Measurements from ENCODE around the gene IL9. TPM values are rescaled to one million over a fixed set of nuclear protein-coding genes. Genes with fewer than 3 reads are reported as not detected.

IL9 gene
- polyA plus RNA-seq, 1 donor (not counting 4 experiments of a cell fraction or from before 2014, with no cell fraction given), result not detected

DNA sequence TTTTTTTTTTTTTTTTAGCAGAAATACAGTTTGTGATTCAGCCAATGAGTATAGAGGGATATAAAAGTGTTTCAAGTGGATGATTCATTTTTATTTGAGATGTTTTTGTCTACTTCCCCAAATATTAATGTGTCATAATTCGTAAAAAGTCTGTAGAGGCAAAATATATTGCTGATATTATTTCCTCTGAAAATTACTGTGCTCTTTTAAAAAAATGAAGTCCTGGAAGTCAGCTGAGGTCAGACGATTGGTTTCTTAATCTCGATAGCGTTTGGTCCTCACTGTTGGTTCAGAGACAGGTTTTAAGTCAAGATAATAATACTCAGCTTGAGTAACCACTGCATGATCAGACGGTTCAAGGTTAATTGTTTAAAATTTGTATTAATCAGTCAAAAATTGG, 19.5 kb downstream of the IL9 start:
- H3K4me3 ChIP-seq (ENCODE audit: control insufficient read depth in 2 of 3, extremely low read depth in 1 of 3, insufficient read depth in 2 of 3, low read depth in 1 of 3, low read length in 3 of 3), result no peak overlapping the region

DNA sequence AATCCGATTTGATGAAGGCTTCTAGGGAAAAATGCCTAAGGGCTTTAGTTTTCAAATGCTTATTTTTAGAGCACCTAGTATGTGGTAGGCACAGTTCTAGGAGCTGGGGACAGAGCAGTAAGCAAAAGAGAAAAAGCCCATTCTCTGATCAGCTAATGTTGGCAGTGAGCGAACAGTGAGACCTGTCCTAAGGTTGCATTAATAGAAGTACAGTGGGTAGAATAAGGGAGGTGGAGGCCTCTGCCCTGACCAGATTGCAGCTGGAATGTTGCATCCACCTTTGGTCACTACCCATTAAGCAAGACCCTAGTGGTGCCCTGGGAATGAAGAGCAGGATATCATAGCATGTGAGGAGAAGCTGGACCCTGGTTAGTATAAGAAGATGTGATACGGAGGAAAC, 20.1 kb downstream of the IL9 start:
- DNase-seq (ENCODE audit: low read depth, low spot score), result no peak
- Histone ChIP-seq H3K9me1 (ENCODE audit: control insufficient read depth, extremely low read depth, insufficient read depth, low read length) (no peaks in the 10 kb centered on the region), H3K4me3 (ENCODE audit: control insufficient read depth in 2 of 3, extremely low read depth in 1 of 3, insufficient read depth in 2 of 3, low read depth in 1 of 3, low read length in 3 of 3) (no peak overlapping the region), H3K27ac (ENCODE audit: control insufficient read depth, insufficient read depth, low read length) (no peak overlapping the region), H3K27me3 (ENCODE audit: control insufficient read depth, extremely low read depth, insufficient read depth, low read length) (peaks cover 10% of the 10 kb centered on the region), H3K4me1 (ENCODE audit: control insufficient read depth, extremely low read depth, insufficient read depth, low read length) (peaks cover under 1% of the 10 kb centered on the region), H3K79me2 (ENCODE audit: control insufficient read depth, insufficient read depth, low read length) (no peaks in the 10 kb centered on the region), H4K20me1 (ENCODE audit: control insufficient read depth, extremely low read depth, insufficient read depth, low read length) (no peaks in the 10 kb centered on the region), H3K36me3 (ENCODE audit: control insufficient read depth in 2 of 2, extremely low read depth in 1 of 2, insufficient read depth in 2 of 2, low read length in 2 of 2) (no peaks in the 10 kb centered on the region), H3K9me3 (ENCODE audit: control insufficient read depth, low read depth, low read length) (no peaks in the 10 kb centered on the region), H3K4me2 (ENCODE audit: control insufficient read depth, extremely low read depth, insufficient read depth, low read depth, low read length) (no peak overlapping the region), H2AFZ (ENCODE audit: control insufficient read depth, low read length) (no peak overlapping the region), H3K9ac (ENCODE audit: control insufficient read depth, extremely low read depth, insufficient read depth, low read length) (no peak overlapping the region)
- no peak for FAIRE-seq
- dilution Hi-C loops (cut with MboI; ENCODE audit: extremely low pct_ligation_motif_present, low sequenced_read_pairs), result no loop called here
- TF ChIP-seq, protein P1, sequence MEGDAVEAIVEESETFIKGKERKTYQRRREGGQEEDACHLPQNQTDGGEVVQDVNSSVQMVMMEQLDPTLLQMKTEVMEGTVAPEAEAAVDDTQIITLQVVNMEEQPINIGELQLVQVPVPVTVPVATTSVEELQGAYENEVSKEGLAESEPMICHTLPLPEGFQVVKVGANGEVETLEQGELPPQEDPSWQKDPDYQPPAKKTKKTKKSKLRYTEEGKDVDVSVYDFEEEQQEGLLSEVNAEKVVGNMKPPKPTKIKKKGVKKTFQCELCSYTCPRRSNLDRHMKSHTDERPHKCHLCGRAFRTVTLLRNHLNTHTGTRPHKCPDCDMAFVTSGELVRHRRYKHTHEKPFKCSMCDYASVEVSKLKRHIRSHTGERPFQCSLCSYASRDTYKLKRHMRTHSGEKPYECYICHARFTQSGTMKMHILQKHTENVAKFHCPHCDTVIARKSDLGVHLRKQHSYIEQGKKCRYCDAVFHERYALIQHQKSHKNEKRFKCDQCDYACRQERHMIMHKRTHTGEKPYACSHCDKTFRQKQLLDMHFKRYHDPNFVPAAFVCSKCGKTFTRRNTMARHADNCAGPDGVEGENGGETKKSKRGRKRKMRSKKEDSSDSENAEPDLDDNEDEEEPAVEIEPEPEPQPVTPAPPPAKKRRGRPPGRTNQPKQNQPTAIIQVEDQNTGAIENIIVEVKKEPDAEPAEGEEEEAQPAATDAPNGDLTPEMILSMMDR (optimal IDR thresholded peaks at IDR 0.05 in 1 of 3, IDR thresholded peaks at IDR 0.05 in 1 of 3, conservative IDR thresholded peaks at IDR 0.05 in 1 of 3; ENCODE audit: extremely low read depth in 1 of 3, insufficient read depth in 2 of 3, low read length in 3 of 3), result no peak
- no peak for TF ChIP-seq EZH2 (IDR thresholded peaks at IDR 0.05; ENCODE audit: low read length)

More for the DNA sequence above, 19.5 kb downstream of the IL9 start:
- no peak overlapping the region for H3K4me2 ChIP-seq (ENCODE audit: control insufficient read depth, extremely low read depth, insufficient read depth, low read depth, low read length)
- DNase-seq (ENCODE audit: low read depth, low spot score) (no peak), FAIRE-seq (no peak)
- peaks cover 10% of the 10 kb centered on the region for H3K27me3 ChIP-seq (ENCODE audit: control insufficient read depth, extremely low read depth, insufficient read depth, low read length)
- H3K9me1 ChIP-seq (ENCODE audit: control insufficient read depth, extremely low read depth, insufficient read depth, low read length), result no peaks in the 10 kb centered on the region
- H3K79me2 ChIP-seq (ENCODE audit: control insufficient read depth, insufficient read depth, low read length), result no peaks in the 10 kb centered on the region
- dilution Hi-C loops (cut with MboI; ENCODE audit: extremely low pct_ligation_motif_present, low sequenced_read_pairs), result no loop called here
- no peak for TF ChIP-seq EZH2 (IDR thresholded peaks at IDR 0.05; ENCODE audit: low read length)
- TF ChIP-seq, protein P1 (optimal IDR thresholded peaks at IDR 0.05 in 1 of 3, IDR thresholded peaks at IDR 0.05 in 1 of 3, conservative IDR thresholded peaks at IDR 0.05 in 1 of 3; ENCODE audit: extremely low read depth in 1 of 3, insufficient read depth in 2 of 3, low read length in 3 of 3), result no peak
- peaks cover 4% of the 10 kb centered on the region for H3K4me1 ChIP-seq (ENCODE audit: control insufficient read depth, extremely low read depth, insufficient read depth, low read length)
- H3K36me3 ChIP-seq (ENCODE audit: control insufficient read depth in 2 of 2, extremely low read depth in 1 of 2, insufficient read depth in 2 of 2, low read length in 2 of 2), result no peaks in the 10 kb centered on the region
- H3K9me3 ChIP-seq (ENCODE audit: control insufficient read depth, low read depth, low read length), result no peaks in the 10 kb centered on the region
- H2AFZ ChIP-seq (ENCODE audit: control insufficient read depth, low read length), result no peak overlapping the region
- no peaks in the 10 kb centered on the region for H4K20me1 ChIP-seq (ENCODE audit: control insufficient read depth, extremely low read depth, insufficient read depth, low read length)
- H3K27ac ChIP-seq (ENCODE audit: control insufficient read depth, insufficient read depth, low read length), result no peak overlapping the region
- H3K9ac ChIP-seq (ENCODE audit: control insufficient read depth, extremely low read depth, insufficient read depth, low read length), result no peak overlapping the region
